SU-DHL-6 (cell line): ENCODE results near the gene CAP2.

Source experiments
- H2AFZ ChIP-seq: fragments of 200-600 bp; sonication (generic); 2 replicates; pipeline ENCODE4 v1.6.1; 2014; ENCODE audit warnings: low read depth, mild to moderate bottlenecking, moderate library complexity, mixed read lengths, antibody characterized with exemption, low read length; ENCODE audit not compliant: severe bottlenecking
- H3F3A ChIP-seq: fragments of 200-600 bp; shearing (Covaris generic); 2 replicates; pipeline ENCODE4 v1.6.0; 2016; ENCODE audit warnings: antibody characterized with exemption, mild to moderate bottlenecking; ENCODE audit not compliant: insufficient read depth
- H3K27ac ChIP-seq: fragments of 200-600 bp; sonication (generic); 2 replicates; pipeline ENCODE4 v1.5.1; 2016; ENCODE audit warnings: low read depth, mild to moderate bottlenecking, low read length, moderate library complexity, mixed read lengths
- H3K27me3 ChIP-seq: fragments of 200-600 bp; sonication (generic), shearing (Covaris generic); 2 replicates; pipeline ENCODE4 v1.6.0; 2014; ENCODE audit warnings: mild to moderate bottlenecking, low read length
- H3K36me3 ChIP-seq: fragments of 200-600 bp; sonication (generic); 2 replicates; pipeline ENCODE4 v1.6.1; 2014; ENCODE audit warnings: mild to moderate bottlenecking, low read length, mixed read lengths
- H3K4me2 ChIP-seq: fragments of 300-600, 200-600 bp; shearing (Covaris generic), sonication (generic); 2 replicates; pipeline ENCODE4 v1.6.0; 2014; ENCODE audit warnings: low read length, low read depth, mild to moderate bottlenecking; ENCODE audit not compliant: poor library complexity, severe bottlenecking
- H3K4me3 ChIP-seq: fragments of 200-600 bp; sonication (generic); 2 replicates; pipeline ENCODE4 v1.5.1; 2014; ENCODE audit warnings: antibody characterized with exemption, low read length, mild to moderate bottlenecking, mixed read lengths; ENCODE audit not compliant: insufficient read depth, poor library complexity, severe bottlenecking
- H3K79me2 ChIP-seq: fragments of 200-600 bp; sonication (generic); 2 replicates; pipeline ENCODE4 v1.6.1; 2014; ENCODE audit warnings: mild to moderate bottlenecking, low read length, moderate library complexity; ENCODE audit not compliant: insufficient read depth
- H3K9ac ChIP-seq: fragments of 200-600 bp; sonication (generic); 2 replicates; pipeline ENCODE4 v1.7.0; 2014; ENCODE audit warnings: mild to moderate bottlenecking, low read length
- H3K9me2 ChIP-seq: fragments of 200-600 bp; sonication (generic); replicated peaks from 2 replicates; pipeline ENCODE4 v1.6.1; 2014; ENCODE audit warnings: low read length; ENCODE audit not compliant: insufficient read depth
- H3K9me3 ChIP-seq: fragments of 200-600 bp; sonication (generic); 2 replicates; pipeline ENCODE4 v1.6.1; 2014; ENCODE audit warnings: low read length, mixed read lengths; ENCODE audit not compliant: insufficient read depth
- H4K20me1 ChIP-seq: fragments of 200-600 bp; sonication (generic); 2 replicates; pipeline ENCODE4 v1.6.1; 2014; ENCODE audit warnings: low read depth, mild to moderate bottlenecking, antibody characterized with exemption, low read length, moderate library complexity, mixed read lengths
- CTCF ChIP-seq: fragments of 200-600 bp; sonication (generic); IDR thresholded peaks from one replicate; pipeline ENCODE4 v1.5.1; 2017; ENCODE audit warnings: antibody characterized with exemption, mild to moderate bottlenecking, low read length, moderate library complexity; ENCODE audit not compliant: insufficient read depth, poor library complexity, severe bottlenecking
- EZH2phosphoT487 ChIP-seq: fragments of 200-600 bp; sonication (generic), shearing (Covaris generic); conservative IDR thresholded peaks from 2 replicates; pipeline ENCODE4 v1.6.1; 2018; ENCODE audit warnings: mild to moderate bottlenecking, antibody characterized with exemption, low read length, moderate library complexity, mixed read lengths

The CAP2 gene

DNA sequence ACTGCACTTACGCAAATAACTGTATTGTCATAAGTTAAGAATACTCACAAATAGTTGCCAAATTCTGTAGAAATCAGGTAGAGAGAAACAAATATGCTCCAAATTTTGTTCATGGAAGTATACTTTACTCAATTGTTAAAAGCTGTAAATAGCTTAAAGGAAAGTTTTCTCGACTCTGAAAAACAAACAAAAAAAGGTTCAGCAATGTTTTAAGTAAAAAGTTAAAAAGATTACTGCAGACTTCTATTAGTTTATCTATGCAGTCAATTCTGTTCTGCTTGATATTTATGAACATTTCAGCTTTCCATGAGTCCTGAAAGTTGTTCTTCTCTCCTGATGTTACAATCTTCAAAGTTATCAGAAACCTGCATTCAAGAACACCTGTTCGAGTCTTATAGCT, 169.2 kb downstream of the CAP2 start:
- TF ChIP-seq CTCF (no peak), EZH2phosphoT487 (no peak)
- H3F3A ChIP-seq, result no peaks in the 10 kb centered on the region
- H3K4me2 ChIP-seq, result no peak overlapping the region
- H3K27me3 ChIP-seq, result no peaks in the 10 kb centered on the region
- no peak overlapping the region for H3K4me3 ChIP-seq
- H3K36me3 ChIP-seq, result no peaks in the 10 kb centered on the region
- H2AFZ ChIP-seq, result no peak overlapping the region
- H4K20me1 ChIP-seq, result no peaks in the 10 kb centered on the region
- peaks cover 34% of the 10 kb centered on the region; the same call in 1 of the 2 replicates for H3K9me3 ChIP-seq
- no peaks in the 10 kb centered on the region for H3K9me2 ChIP-seq
- H3K27ac ChIP-seq, result no peak overlapping the region
- no peak overlapping the region for H3K9ac ChIP-seq
- H3K79me2 ChIP-seq, result no peaks in the 10 kb centered on the region

DNA sequence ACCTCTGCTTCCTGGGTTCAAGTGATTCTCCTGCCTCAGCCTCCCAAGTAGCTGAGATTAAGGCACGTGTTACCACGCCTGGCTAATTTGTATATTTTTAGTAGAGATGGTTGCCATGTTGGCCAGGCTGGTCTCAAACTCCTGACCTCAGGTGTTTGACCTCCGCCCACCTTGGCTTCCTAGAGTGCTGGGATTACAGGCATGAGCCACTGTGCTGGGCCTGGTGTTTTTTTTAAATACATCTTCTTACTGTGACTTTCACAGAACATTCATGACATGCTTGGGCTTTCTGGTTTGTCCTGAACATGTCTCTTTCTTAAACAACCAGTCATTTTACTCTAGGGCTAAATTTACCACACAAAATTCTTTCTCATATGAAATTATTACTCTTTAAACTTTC, 172.0 kb downstream of the CAP2 start:
- H3K79me2 ChIP-seq, result no peaks in the 10 kb centered on the region
- TF ChIP-seq EZH2phosphoT487, result no peak
- no peak for TF ChIP-seq CTCF
- H3K4me2 ChIP-seq, result no peak overlapping the region
- no peak overlapping the region for H3K4me3 ChIP-seq
- no peaks in the 10 kb centered on the region for H3K9me2 ChIP-seq
- H3F3A ChIP-seq, result no peaks in the 10 kb centered on the region
- peaks cover 34% of the 10 kb centered on the region; the same call in 1 of the 2 replicates for H3K9me3 ChIP-seq
- H3K9ac ChIP-seq, result no peak overlapping the region
- no peaks in the 10 kb centered on the region for H3K27me3 ChIP-seq
- no peak overlapping the region for H3K27ac ChIP-seq
- H4K20me1 ChIP-seq, result no peaks in the 10 kb centered on the region
- no peak overlapping the region for H2AFZ ChIP-seq
- H3K36me3 ChIP-seq, result no peaks in the 10 kb centered on the region

DNA sequence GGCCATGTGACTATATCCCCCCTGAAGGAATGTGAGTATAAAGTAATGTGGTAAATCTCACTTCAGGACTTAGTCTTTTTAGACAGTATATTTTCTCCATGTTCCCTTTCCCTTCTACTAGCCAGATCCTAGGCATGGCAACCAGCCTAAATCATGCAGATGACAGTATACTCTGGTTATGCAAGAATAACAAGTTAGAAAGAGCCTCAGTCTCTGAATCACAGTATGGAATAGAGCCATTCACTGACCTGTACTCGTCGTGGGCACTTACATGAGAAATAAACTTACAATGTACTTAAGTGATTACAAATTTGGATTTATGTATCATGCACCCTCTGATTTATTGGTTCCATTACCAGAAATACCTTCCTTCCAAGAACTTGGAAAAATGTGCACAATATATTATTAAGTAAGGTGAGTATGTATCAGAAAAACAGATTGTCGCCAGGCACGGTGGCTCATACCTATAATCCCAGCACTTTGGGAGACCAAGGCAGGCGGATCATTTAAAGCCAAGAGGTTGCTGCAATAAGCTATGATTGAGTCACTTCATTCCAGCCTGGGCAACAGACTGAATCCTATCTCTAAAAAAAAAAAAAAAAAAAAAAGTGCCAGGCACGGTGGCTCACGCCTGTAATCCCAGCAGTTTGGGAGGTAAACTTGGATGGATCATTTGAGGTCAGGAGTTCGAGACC, 181.6 kb downstream of the CAP2 start:
- Histone ChIP-seq H3K9me2 (no peaks in the 10 kb centered on the region), H4K20me1 (no peaks in the 10 kb centered on the region), H3K9me3 (peaks cover 7% of the 10 kb centered on the region; the same call in 1 of the 2 replicates), H3K9ac (no peak overlapping the region), H3K36me3 (no peaks in the 10 kb centered on the region), H3K27me3 (no peaks in the 10 kb centered on the region), H3F3A (no peaks in the 10 kb centered on the region), H3K4me3 (no peak overlapping the region), H2AFZ (no peak overlapping the region), H3K4me2 (no peak overlapping the region), H3K79me2 (no peaks in the 10 kb centered on the region), H3K27ac (no peak overlapping the region)
- no peak for TF ChIP-seq CTCF
- TF ChIP-seq EZH2phosphoT487, result no peak
